Progenitor cell of endocrine pancreas (in vitro differentiated cells): Measurements from ENCODE around the gene KRTAP1-4. TPM values are rescaled to one million over a fixed set of nuclear protein-coding genes. Genes with fewer than 3 reads are reported as not detected.
"Not testable (repeated sequence)": the region's sequence is repeated elsewhere in the genome, so short reads cannot be mapped to it uniquely, and the experiment has no call there.

ENCODE experiments used
- DNase-seq: peaks from one replicate; pipeline ENCODE4 v3.0.0; 2021; ENCODE audit warnings: low spot score; ENCODE audit not compliant: unreplicated experiment
- H3K27ac Mint-ChIP-seq: 2 replicates; pipeline ENCODE4 v1.8.0; 2021; ENCODE audit warnings: mild to moderate bottlenecking, moderate library complexity, mixed read lengths
- H3K27me3 Mint-ChIP-seq: 2 replicates; pipeline ENCODE4 v1.8.0; 2021; ENCODE audit warnings: mixed read lengths
- H3K36me3 Mint-ChIP-seq: 2 replicates; pipeline ENCODE4 v1.8.0; 2022; ENCODE audit warnings: mixed read lengths; ENCODE audit not compliant: insufficient read depth
- H3K4me1 Mint-ChIP-seq: 2 replicates; pipeline ENCODE4 v1.8.0; 2021; ENCODE audit warnings: low read depth, mixed read lengths
- H3K4me3 Mint-ChIP-seq: 2 replicates; pipeline ENCODE4 v1.8.0; 2021; ENCODE audit warnings: low read depth, mild to moderate bottlenecking, moderate library complexity, mixed read lengths
- H3K9me3 Mint-ChIP-seq: 2 replicates; pipeline ENCODE4 v1.8.0; 2021; ENCODE audit warnings: low read depth, mixed read lengths
- total RNA-seq: library from RNA; stranded (reverse); gene quantifications from 2 replicates; pipeline ENCODE4 v1.2.1, GENCODE V29; 2021
- TF ChIP-seq, protein P1 (sequence below): fragments of 200-600 bp; sonication (generic); IDR thresholded peaks from one replicate; pipeline ENCODE4 v1.5.0; 2021; ENCODE audit warnings: antibody characterized with exemption, mild to moderate bottlenecking; ENCODE audit not compliant: unreplicated experiment

Gene KRTAP1-4
- total RNA-seq, 1 donor from 2014 or later = not detected

- Mint-ChIP-seq H3K4me1 (no peaks in the 10 kb centered on the region), H3K27ac (no peak overlapping the region), H3K36me3 (peaks cover 2% of the 10 kb centered on the region), H3K27me3 (no peaks in the 10 kb centered on the region), H3K4me3 (no peak overlapping the region), H3K9me3 (peaks cover 17% of the 10 kb centered on the region)
- TF ChIP-seq, protein P1, sequence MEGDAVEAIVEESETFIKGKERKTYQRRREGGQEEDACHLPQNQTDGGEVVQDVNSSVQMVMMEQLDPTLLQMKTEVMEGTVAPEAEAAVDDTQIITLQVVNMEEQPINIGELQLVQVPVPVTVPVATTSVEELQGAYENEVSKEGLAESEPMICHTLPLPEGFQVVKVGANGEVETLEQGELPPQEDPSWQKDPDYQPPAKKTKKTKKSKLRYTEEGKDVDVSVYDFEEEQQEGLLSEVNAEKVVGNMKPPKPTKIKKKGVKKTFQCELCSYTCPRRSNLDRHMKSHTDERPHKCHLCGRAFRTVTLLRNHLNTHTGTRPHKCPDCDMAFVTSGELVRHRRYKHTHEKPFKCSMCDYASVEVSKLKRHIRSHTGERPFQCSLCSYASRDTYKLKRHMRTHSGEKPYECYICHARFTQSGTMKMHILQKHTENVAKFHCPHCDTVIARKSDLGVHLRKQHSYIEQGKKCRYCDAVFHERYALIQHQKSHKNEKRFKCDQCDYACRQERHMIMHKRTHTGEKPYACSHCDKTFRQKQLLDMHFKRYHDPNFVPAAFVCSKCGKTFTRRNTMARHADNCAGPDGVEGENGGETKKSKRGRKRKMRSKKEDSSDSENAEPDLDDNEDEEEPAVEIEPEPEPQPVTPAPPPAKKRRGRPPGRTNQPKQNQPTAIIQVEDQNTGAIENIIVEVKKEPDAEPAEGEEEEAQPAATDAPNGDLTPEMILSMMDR = no peak
- DNase-seq = no peak
Observed at GRCh38 chr17:41054025-41054424, 24.0 kb upstream of the KRTAP1-4 start.

- Mint-ChIP-seq H3K4me1 (peaks cover 2% of the 10 kb centered on the region), H3K27me3 (no peaks in the 10 kb centered on the region), H3K36me3 (peaks cover 2% of the 10 kb centered on the region), H3K27ac (no peak overlapping the region), H3K4me3 (no peak overlapping the region), H3K9me3 (peaks cover 17% of the 10 kb centered on the region)
- DNase-seq = no peak
- TF ChIP-seq, protein P1 = no peak
Observed at GRCh38 chr17:41052566-41052965, 22.6 kb upstream of the KRTAP1-4 start.

DNA sequence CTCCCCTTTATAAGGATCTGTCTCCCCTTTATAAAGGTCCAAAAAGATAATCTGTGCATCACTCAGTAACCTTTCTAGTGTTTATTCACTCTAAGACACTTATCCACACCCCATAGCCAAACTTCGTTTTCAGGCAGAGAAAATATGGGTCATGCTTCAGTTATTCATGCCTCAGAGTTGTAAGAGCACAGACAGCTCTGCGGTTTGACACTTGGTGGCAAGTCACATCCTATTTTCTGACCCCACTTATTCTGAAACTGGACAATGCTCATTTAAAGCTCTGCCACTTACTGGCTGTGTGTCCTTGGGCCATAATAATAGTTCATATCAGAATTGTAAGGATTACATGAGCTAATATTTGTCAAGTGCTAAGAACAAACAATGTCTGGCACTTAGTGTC is 19.1 kb upstream of the KRTAP1-4 start:
- Mint-ChIP-seq H3K4me3 (no peak overlapping the region), H3K27me3 (no peaks in the 10 kb centered on the region), H3K9me3 (peaks cover 11% of the 10 kb centered on the region), H3K4me1 (peaks cover 2% of the 10 kb centered on the region), H3K27ac (no peak overlapping the region), H3K36me3 (peaks cover 2% of the 10 kb centered on the region)
- TF ChIP-seq, protein P1 = no peak
- DNase-seq = no peak

GRCh38 chr17:41048441-41048840 is 18.4 kb upstream of the KRTAP1-4 start:
- H3K9me3 Mint-ChIP-seq = peaks cover 12% of the 10 kb centered on the region
- H3K36me3 Mint-ChIP-seq = peaks cover under 1% of the 10 kb centered on the region
- no peaks in the 10 kb centered on the region for H3K27me3 Mint-ChIP-seq
- peaks cover 2% of the 10 kb centered on the region for H3K4me1 Mint-ChIP-seq
- H3K4me3 Mint-ChIP-seq = no peak overlapping the region
- TF ChIP-seq, protein P1 = no peak
- H3K27ac Mint-ChIP-seq = no peak overlapping the region
- no peak for DNase-seq

DNA sequence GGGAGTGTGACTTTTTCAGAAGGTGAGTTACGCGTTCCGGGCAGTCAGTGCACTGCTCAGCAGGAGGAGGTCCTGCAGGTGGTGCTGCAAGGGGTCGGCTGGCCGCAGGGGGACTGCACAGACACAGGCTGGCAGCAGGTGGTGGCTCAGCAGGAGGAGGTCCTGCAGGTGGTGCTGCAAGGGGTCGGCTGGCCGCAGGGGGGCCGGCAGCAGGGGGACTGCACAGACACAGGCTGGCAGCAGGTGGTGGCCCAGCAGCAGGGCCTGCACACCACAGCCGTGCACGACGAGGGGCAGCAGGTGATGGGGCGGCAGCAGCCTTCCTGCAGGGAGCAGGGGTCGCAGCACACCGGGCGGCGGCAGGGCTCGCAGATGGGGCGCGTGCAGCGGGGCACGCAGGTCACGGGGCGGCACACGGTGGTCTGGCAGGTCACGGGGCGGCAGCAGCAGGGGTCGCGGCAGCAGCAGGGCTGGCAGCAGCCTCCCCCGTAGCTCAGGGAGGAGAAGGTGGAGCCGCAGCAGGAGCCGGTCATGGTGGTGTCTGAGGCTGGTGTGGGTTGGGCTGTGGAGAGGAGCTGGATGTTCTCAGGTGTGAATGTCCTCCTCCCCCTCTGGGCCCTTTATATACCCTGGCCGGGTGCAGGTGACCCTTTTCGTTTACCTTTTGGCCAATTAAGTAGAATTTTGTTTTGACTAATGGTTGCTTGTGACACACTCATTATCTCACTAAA is 16.9 kb upstream of the KRTAP1-4 start, which contains the start of gene KRTAP2-1:
KRTAP2-1 (minus strand) TSS at position 582 of the 731 bp plus-strand sequence; CDS start at position 533, 49 bp downstream.
- peaks cover 13% of the 10 kb centered on the region for H3K9me3 Mint-ChIP-seq
- H3K27me3 Mint-ChIP-seq, H3K36me3 Mint-ChIP-seq, H3K4me1 Mint-ChIP-seq, H3K4me3 Mint-ChIP-seq, DNase-seq, H3K27ac Mint-ChIP-seq: not testable (repeated sequence)

DNA sequence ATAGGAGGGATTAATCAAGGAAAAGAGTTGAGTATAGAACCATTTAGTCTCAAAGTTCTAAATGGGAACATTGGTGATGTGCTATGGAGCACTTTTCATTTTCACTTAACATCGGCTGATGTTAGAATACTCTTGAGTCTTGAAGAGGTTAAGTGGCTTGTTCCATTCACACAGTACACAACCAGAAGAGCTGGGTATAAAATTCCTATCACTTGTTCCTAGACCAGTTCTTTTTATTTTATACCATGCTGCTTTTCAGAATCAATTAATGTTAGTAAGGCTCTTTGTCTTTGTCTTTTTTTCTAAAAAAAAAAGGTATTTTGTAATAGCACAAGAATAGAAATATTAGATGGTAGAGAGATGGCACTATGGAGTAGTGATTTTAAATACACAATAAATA is 13.0 kb upstream of the KRTAP1-4 start:
- no peak for DNase-seq
- H3K4me1 Mint-ChIP-seq = peaks cover 3% of the 10 kb centered on the region
- TF ChIP-seq, protein P1 = no peak
- no peaks in the 10 kb centered on the region for H3K27me3 Mint-ChIP-seq
- H3K4me3 Mint-ChIP-seq = no peak overlapping the region
- H3K27ac Mint-ChIP-seq = no peak overlapping the region
- peaks cover 13% of the 10 kb centered on the region for H3K9me3 Mint-ChIP-seq
- no peaks in the 10 kb centered on the region for H3K36me3 Mint-ChIP-seq

GRCh38 chr17:41040783-41041571 is 11.0 kb upstream of the KRTAP1-4 start, which contains the start of gene KRTAP1-1:
KRTAP1-1 (minus strand) TSS chr17:41041450; CDS start chr17:41041397, 53 bp downstream.
- H3K36me3 Mint-ChIP-seq = not testable (repeated sequence)

More at GRCh38 chr17:41040783-41041571, 11.0 kb upstream of the KRTAP1-4 start, which contains the start of gene KRTAP1-1:
- Mint-ChIP-seq H3K27ac (peak within 1 kb of the TSS; percentile 81), H3K9me3 (peaks cover 13% of the 10 kb centered on the region)
- DNase-seq, H3K4me3 Mint-ChIP-seq, H3K4me1 Mint-ChIP-seq, H3K27me3 Mint-ChIP-seq: not testable (repeated sequence)
